Osteocyte (in vitro differentiated cells): ENCODE data around the gene PRSS3. TPM values are rescaled to one million over a fixed set of nuclear protein-coding genes. Genes with fewer than 3 reads are reported as not detected.
"Not testable (repeated sequence)": the region's sequence is repeated elsewhere in the genome, so short reads cannot be mapped to it uniquely, and the experiment has no call there.

Experiments used
- DNase-seq: peaks from one replicate; pipeline ENCODE4 v3.0.0; 2021; ENCODE audit warnings: mixed read lengths; ENCODE audit not compliant: unreplicated experiment; ENCODE audit errors: extremely low spot score
- H3K27ac Mint-ChIP-seq: one replicate; pipeline ENCODE4 v1.8.0; 2021; ENCODE audit warnings: mild to moderate bottlenecking, mixed read lengths; ENCODE audit not compliant: unreplicated experiment
- H3K27me3 Mint-ChIP-seq: one replicate; pipeline ENCODE4 v1.8.0; 2021; ENCODE audit warnings: mixed read lengths; ENCODE audit not compliant: unreplicated experiment
- H3K36me3 Mint-ChIP-seq: one replicate; pipeline ENCODE4 v1.8.0; 2021; ENCODE audit warnings: mixed read lengths; ENCODE audit not compliant: unreplicated experiment
- H3K4me1 Mint-ChIP-seq: one replicate; pipeline ENCODE4 v1.8.0; 2021; ENCODE audit warnings: mixed read lengths; ENCODE audit not compliant: unreplicated experiment
- H3K4me3 Mint-ChIP-seq: one replicate; pipeline ENCODE4 v1.8.0; 2021; ENCODE audit warnings: mild to moderate bottlenecking, moderate library complexity, mixed read lengths; ENCODE audit not compliant: unreplicated experiment
- H3K9me3 Mint-ChIP-seq: one replicate; pipeline ENCODE4 v1.8.0; 2021; ENCODE audit warnings: mixed read lengths; ENCODE audit not compliant: unreplicated experiment
- CTCF ChIP-seq: fragments of 200-600 bp; sonication (generic); IDR thresholded peaks from 2 replicates; pipeline ENCODE4 v1.5.0; 2021; ENCODE audit warnings: antibody characterized with exemption, mild to moderate bottlenecking, moderate library complexity
- total RNA-seq: library from RNA; stranded (reverse); gene quantifications from 2 replicates; pipeline ENCODE4 v1.2.1, GENCODE V29; 2021

The PRSS3 gene
- total RNA-seq, 1 donor from 2014 or later, result not detected

- no peak for DNase-seq
- peaks cover 4% of the 10 kb centered on the region for H3K36me3 Mint-ChIP-seq
- no peak for TF ChIP-seq CTCF
- no peak overlapping the region for H3K27ac Mint-ChIP-seq
- no peaks in the 10 kb centered on the region for H3K4me1 Mint-ChIP-seq
- no peaks in the 10 kb centered on the region for H3K9me3 Mint-ChIP-seq
- no peak overlapping the region for H3K4me3 Mint-ChIP-seq
- peaks cover 38% of the 10 kb centered on the region for H3K27me3 Mint-ChIP-seq
Measured at GRCh38 chr9:33797837-33798236, 2.5 kb downstream of the PRSS3 start.

- DNase-seq, result no peak
- H3K4me1 Mint-ChIP-seq, result no peaks in the 10 kb centered on the region
- H3K36me3 Mint-ChIP-seq, result peaks cover 4% of the 10 kb centered on the region
- H3K27ac Mint-ChIP-seq, result no peak overlapping the region
- H3K9me3 Mint-ChIP-seq, result no peaks in the 10 kb centered on the region
- H3K4me3 Mint-ChIP-seq, result no peak overlapping the region
- peaks cover 43% of the 10 kb centered on the region for H3K27me3 Mint-ChIP-seq
- TF ChIP-seq CTCF, result no peak
Measured at GRCh38 chr9:33798545-33798944, 3.2 kb downstream of the PRSS3 start.

- no peak for TF ChIP-seq CTCF
- H3K9me3 Mint-ChIP-seq, result no peaks in the 10 kb centered on the region
- H3K4me3 Mint-ChIP-seq, result no peak overlapping the region
- DNase-seq, result no peak
- H3K27me3 Mint-ChIP-seq, result peaks cover 49% of the 10 kb centered on the region
- no peaks in the 10 kb centered on the region for H3K4me1 Mint-ChIP-seq
- peaks cover 4% of the 10 kb centered on the region for H3K36me3 Mint-ChIP-seq
- H3K27ac Mint-ChIP-seq, result no peak overlapping the region
Measured at GRCh38 chr9:33799928-33800704, 4.8 kb downstream of the PRSS3 start.

- Mint-ChIP-seq H3K27me3 (peaks cover 44% of the 10 kb centered on the region), H3K27ac (no peak overlapping the region), H3K9me3 (no peaks in the 10 kb centered on the region), H3K4me1 (no peaks in the 10 kb centered on the region), H3K4me3 (no peak overlapping the region), H3K36me3 (peaks cover 4% of the 10 kb centered on the region)
- DNase-seq, result no peak
- no peak for TF ChIP-seq CTCF
Measured at GRCh38 chr9:33800886-33801285, 5.5 kb downstream of the PRSS3 start.

GRCh38 chr9:33801943-33802500 is 6.7 kb downstream of the PRSS3 start:
- not testable (repeated sequence) for H3K4me1 Mint-ChIP-seq, H3K36me3 Mint-ChIP-seq, DNase-seq, H3K4me3 Mint-ChIP-seq, H3K9me3 Mint-ChIP-seq, H3K27ac Mint-ChIP-seq
- peaks cover 42% of the 10 kb centered on the region for H3K27me3 Mint-ChIP-seq

GRCh38 chr9:33804196-33804595 is 8.8 kb downstream of the PRSS3 start:
- not testable (repeated sequence) for H3K4me1 Mint-ChIP-seq, H3K36me3 Mint-ChIP-seq, H3K9me3 Mint-ChIP-seq, DNase-seq, H3K4me3 Mint-ChIP-seq, H3K27ac Mint-ChIP-seq
- peaks cover 24% of the 10 kb centered on the region for H3K27me3 Mint-ChIP-seq

GRCh38 chr9:33807156-33807555 is 11.8 kb downstream of the PRSS3 start:
- DNase-seq, H3K9me3 Mint-ChIP-seq, H3K36me3 Mint-ChIP-seq, H3K4me1 Mint-ChIP-seq, H3K27ac Mint-ChIP-seq, H3K4me3 Mint-ChIP-seq: not testable (repeated sequence)
- H3K27me3 Mint-ChIP-seq, result peaks cover 18% of the 10 kb centered on the region

GRCh38 chr9:33808979-33809322 is 13.6 kb downstream of the PRSS3 start:
- not testable (repeated sequence) for H3K36me3 Mint-ChIP-seq, H3K4me3 Mint-ChIP-seq, H3K27me3 Mint-ChIP-seq, H3K4me1 Mint-ChIP-seq, DNase-seq, H3K27ac Mint-ChIP-seq, H3K9me3 Mint-ChIP-seq
